Fibroblast of lung (primary cell): Measurements from ENCODE around the gene DTD1. TPM values are rescaled to one million over a fixed set of nuclear protein-coding genes. Genes with fewer than 3 reads are reported as not detected.
A peak's percentile ranks its signal among the peaks of the same experiment; 100 is the strongest.

ENCODE experiments used
- DNase-seq, 2 donors: peaks; one replicate each; pipeline versions ENCODE4 v3.0.0 to v3.0.0-alpha.2; 2010; ENCODE audit warnings: low read depth in 2 of 2
- H2AFZ ChIP-seq: 2 replicates; pipeline ENCODE4 v1.5.1; 2012; ENCODE audit warnings: low read length, control low read depth, inconsistent platforms
- H3K27ac ChIP-seq: 2 replicates; pipeline ENCODE4 v1.5.1; 2011; ENCODE audit warnings: low read length, control low read depth; ENCODE audit not compliant: insufficient read depth
- H3K27me3 ChIP-seq: 2 replicates; pipeline ENCODE4 v1.5.1; 2011; ENCODE audit warnings: mild to moderate bottlenecking, low read length; ENCODE audit not compliant: control insufficient read depth, insufficient read depth
- H3K36me3 ChIP-seq: 2 replicates; pipeline ENCODE4 v1.5.1; 2011; ENCODE audit warnings: low read length; ENCODE audit not compliant: control insufficient read depth, insufficient read depth
- H3K4me1 ChIP-seq: 2 replicates; pipeline ENCODE4 v1.5.1; 2011; ENCODE audit warnings: low read length; ENCODE audit not compliant: control insufficient read depth, insufficient read depth; ENCODE audit errors: extremely low read depth
- H3K4me2 ChIP-seq: 2 replicates; pipeline ENCODE4 v1.5.1; 2011; ENCODE audit warnings: low read length, control low read depth; ENCODE audit not compliant: insufficient read depth; ENCODE audit errors: extremely low read depth
- H3K4me3 ChIP-seq, 4 experiments: fragments of 200-600 bp in 1 of 4; sonication (generic) in 1 of 4; replicated peaks in 1 of 4; 2 replicates each; pipeline ENCODE4 v1.5.1; 2011 to 2016; ENCODE audit warnings: low read length in 4 of 4, low read depth in 3 of 4, mild to moderate bottlenecking in 3 of 4, control low read depth in 2 of 4, inconsistent platforms in 1 of 4, mixed read lengths in 1 of 4; ENCODE audit not compliant: insufficient read depth in 1 of 4; ENCODE audit errors: control extremely low read depth in 1 of 4
- H3K79me2 ChIP-seq: 2 replicates; pipeline ENCODE4 v1.5.1; 2012; ENCODE audit warnings: mild to moderate bottlenecking, low read length, inconsistent platforms; ENCODE audit not compliant: control insufficient read depth, insufficient read depth
- H3K9ac ChIP-seq: 2 replicates; pipeline ENCODE4 v1.5.1; 2011; ENCODE audit warnings: mild to moderate bottlenecking, low read length, control low read depth; ENCODE audit not compliant: insufficient read depth
- H3K9me3 ChIP-seq: 2 replicates; pipeline ENCODE4 v1.5.1; 2012; ENCODE audit warnings: low read depth, low read length; ENCODE audit not compliant: control insufficient read depth, insufficient read depth
- H4K20me1 ChIP-seq: 2 replicates; pipeline ENCODE4 v1.5.1; 2011; ENCODE audit warnings: low read length; ENCODE audit not compliant: control insufficient read depth, insufficient read depth; ENCODE audit errors: extremely low read depth
- EZH2 ChIP-seq: IDR thresholded peaks from 2 replicates; pipeline ENCODE4 v1.5.1; 2012; ENCODE audit warnings: low read length, control low read depth, mild to moderate bottlenecking; ENCODE audit errors: missing control alignments
- polyA plus RNA-seq, 2 donors: library from polyadenylated mRNA; depleted of rRNA in 1 of 2; stranded (reverse) in 1 of 2; unstranded in 1 of 2; fragments of >200 nt; gene quantifications; 2 replicates each; pipeline ENCODE4 v1.2.1, GENCODE V29; 2011 to 2012; ENCODE audit warnings: missing spikeins in 1 of 2
- total RNA-seq: library from RNA; depleted of rRNA; stranded (reverse); fragments of >200 nt; gene quantifications from 2 replicates; pipeline ENCODE4 v1.2.1, GENCODE V29; 2014
- TF ChIP-seq, protein P1 (sequence below), 2 donors: IDR thresholded peaks in 1 of 2; conservative IDR thresholded peaks in 1 of 2; 1 replicate in 1 of 2; 2 replicates in 1 of 2; pipeline ENCODE4 v1.5.1; 2011 to 2012; ENCODE audit warnings: low read length in 2 of 2, control low read depth in 1 of 2, inconsistent platforms in 1 of 2, low read depth in 1 of 2, mild to moderate bottlenecking in 1 of 2

DTD1 gene
- total and polyA plus RNA-seq, 2 donors (not counting 1 experiment from before 2014, with no cell fraction given), result 60.8 to 71.0 TPM

DNA sequence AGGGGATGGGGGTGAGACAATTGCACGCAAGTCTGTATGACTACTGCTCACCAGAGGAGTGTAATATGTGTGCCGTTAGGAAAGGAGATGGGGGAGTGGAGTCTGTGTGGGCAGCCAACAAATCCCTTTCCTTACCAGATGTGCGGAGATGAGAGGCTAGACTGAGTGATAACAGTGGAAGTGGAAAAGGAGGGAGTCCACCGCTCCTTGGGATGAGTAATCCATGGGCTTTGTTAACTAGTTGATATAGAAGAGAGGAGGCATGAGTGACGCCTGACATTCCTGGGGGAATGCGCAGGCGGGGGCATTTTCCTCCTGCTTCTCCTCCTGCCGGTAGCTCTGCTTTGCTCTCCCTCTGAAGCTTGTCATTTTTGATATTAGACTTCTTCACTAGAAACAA is 34.1 kb upstream of the DTD1 start:
- Histone ChIP-seq H2AFZ (no peak overlapping the region), H3K36me3 (peaks cover 7% of the 10 kb centered on the region), H3K79me2 (no peaks in the 10 kb centered on the region), H3K4me3 (no peak overlapping the region), H3K4me2 (no peak overlapping the region), H3K4me1 (no peaks in the 10 kb centered on the region), H3K27me3 (no peaks in the 10 kb centered on the region), H3K9me3 (no peaks in the 10 kb centered on the region), H3K27ac (no peak overlapping the region), H3K9ac (no peak overlapping the region), H4K20me1 (no peaks in the 10 kb centered on the region)
- DNase-seq, result no peak
- TF ChIP-seq, protein P1, sequence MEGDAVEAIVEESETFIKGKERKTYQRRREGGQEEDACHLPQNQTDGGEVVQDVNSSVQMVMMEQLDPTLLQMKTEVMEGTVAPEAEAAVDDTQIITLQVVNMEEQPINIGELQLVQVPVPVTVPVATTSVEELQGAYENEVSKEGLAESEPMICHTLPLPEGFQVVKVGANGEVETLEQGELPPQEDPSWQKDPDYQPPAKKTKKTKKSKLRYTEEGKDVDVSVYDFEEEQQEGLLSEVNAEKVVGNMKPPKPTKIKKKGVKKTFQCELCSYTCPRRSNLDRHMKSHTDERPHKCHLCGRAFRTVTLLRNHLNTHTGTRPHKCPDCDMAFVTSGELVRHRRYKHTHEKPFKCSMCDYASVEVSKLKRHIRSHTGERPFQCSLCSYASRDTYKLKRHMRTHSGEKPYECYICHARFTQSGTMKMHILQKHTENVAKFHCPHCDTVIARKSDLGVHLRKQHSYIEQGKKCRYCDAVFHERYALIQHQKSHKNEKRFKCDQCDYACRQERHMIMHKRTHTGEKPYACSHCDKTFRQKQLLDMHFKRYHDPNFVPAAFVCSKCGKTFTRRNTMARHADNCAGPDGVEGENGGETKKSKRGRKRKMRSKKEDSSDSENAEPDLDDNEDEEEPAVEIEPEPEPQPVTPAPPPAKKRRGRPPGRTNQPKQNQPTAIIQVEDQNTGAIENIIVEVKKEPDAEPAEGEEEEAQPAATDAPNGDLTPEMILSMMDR (conservative IDR thresholded peaks at IDR 0.05 in 1 of 2, IDR thresholded peaks at IDR 0.05 in 1 of 2; ENCODE audit: low read depth in 1 of 2, low read length in 2 of 2), result no peak
- TF ChIP-seq EZH2, result no peak

DNA sequence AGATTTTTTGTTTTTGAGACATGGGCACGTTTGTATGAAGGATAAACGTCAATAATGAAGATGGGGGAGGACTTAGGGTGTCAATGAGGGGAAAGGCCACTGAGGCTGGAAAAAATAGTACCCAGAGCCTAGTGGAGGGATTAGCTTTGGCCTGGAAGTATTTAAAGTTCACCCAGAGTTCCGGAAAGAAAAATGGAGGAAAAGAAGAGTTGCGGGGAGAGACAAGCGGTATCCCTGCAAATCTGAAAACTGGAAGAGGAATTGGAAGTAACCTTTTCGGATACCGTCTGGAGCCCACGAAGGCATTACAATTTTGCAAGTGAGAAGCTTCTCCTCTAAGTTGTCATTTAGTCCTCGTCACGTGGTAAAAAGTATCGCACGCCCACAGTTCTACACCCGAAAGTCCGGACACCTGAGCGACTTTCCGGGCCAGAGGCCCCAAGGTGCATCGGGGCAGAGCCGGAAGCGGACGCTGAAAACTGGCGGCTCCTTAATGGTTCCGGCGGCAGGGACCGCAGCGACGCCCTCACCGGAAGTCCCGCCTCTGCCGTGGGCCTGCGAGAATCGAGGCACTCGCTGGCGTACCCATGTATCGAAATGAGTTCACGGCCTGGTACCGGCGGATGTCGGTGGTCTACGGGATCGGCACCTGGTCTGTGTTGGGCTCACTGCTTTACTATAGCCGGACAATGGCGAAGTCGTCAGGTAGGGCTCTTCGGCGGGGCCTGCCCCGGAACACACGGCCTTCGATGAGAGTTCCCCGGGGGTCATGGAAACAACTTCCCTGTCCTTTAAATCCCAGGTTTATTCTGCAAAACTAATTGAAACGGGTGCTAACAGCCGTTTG is 20.7 kb upstream of the DTD1 start, which contains the start of gene SMIM26:
Gene SMIM26 (plus strand): TSS at position 541 of the 847 bp plus-strand sequence. CDS start 47 bp downstream, at position 588.
- peak within 1 kb of the TSS; percentile 92 for H2AFZ ChIP-seq
- H3K4me2 ChIP-seq, result peak within 1 kb of the TSS; percentile 96
- no peak for TF ChIP-seq EZH2
- TF ChIP-seq, protein P1 (conservative IDR thresholded peaks at IDR 0.05 in 1 of 2, IDR thresholded peaks at IDR 0.05 in 1 of 2; ENCODE audit: low read depth in 1 of 2, low read length in 2 of 2), result no peak

DNA sequence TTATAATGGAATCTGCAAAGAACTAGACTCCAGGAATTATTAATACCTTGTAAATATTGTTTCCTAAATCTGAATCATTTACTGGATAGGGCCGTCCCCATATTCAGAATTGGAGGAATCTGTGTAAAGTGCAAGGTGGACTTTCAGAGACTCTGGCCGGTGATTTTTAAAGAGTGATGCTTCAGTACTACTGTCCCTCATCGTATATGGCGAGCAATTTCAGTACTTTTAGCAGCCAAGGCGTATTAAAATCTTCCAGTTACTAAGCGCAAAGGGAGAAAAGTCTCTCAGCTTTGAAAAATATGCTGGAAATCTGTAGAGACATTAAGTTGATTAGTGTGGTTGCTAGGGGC is 20.1 kb upstream of the DTD1 start:
- TF ChIP-seq, protein P1 (conservative IDR thresholded peaks at IDR 0.05 in 1 of 2, IDR thresholded peaks at IDR 0.05 in 1 of 2; ENCODE audit: low read depth in 1 of 2, low read length in 2 of 2), result no peak
- no peak for TF ChIP-seq EZH2
- peaks cover 6% of the 10 kb centered on the region for H3K36me3 ChIP-seq
- H3K4me3 ChIP-seq, result peak overlapping the region; percentile 63 to 98 (median 71)
- peak in 1 of 2 donors; percentile 9 for DNase-seq
- peaks cover 15% of the 10 kb centered on the region for H3K79me2 ChIP-seq
- H3K4me1 ChIP-seq, result peaks cover 2% of the 10 kb centered on the region
- peak overlapping the region; percentile 69 for H3K4me2 ChIP-seq
- no peaks in the 10 kb centered on the region for H3K27me3 ChIP-seq
- H4K20me1 ChIP-seq, result no peaks in the 10 kb centered on the region
- H3K9me3 ChIP-seq, result no peaks in the 10 kb centered on the region
- H3K27ac ChIP-seq, result peak overlapping the region; percentile 72
- peak overlapping the region; percentile 92 for H2AFZ ChIP-seq
- peak overlapping the region; percentile 77 for H3K9ac ChIP-seq

More for the DNA sequence above, 20.7 kb upstream of the DTD1 start, which contains the start of gene SMIM26:
- H3K79me2 ChIP-seq, result peaks cover 15% of the 10 kb centered on the region
- H3K4me3 ChIP-seq, result peak within 1 kb of the TSS; percentile 63 to 98 (median 71)
- no peaks in the 10 kb centered on the region for H3K9me3 ChIP-seq
- H3K9ac ChIP-seq, result peak within 1 kb of the TSS; percentile 77
- H3K27me3 ChIP-seq, result no peaks in the 10 kb centered on the region
- peaks cover 6% of the 10 kb centered on the region for H3K36me3 ChIP-seq
- peaks cover 2% of the 10 kb centered on the region for H3K4me1 ChIP-seq
- H4K20me1 ChIP-seq, result no peaks in the 10 kb centered on the region
- H3K27ac ChIP-seq, result peak within 1 kb of the TSS; percentile 72
- peak; percentile 88 for DNase-seq
